HCT116 (cell line): Measurements from ENCODE around the gene VWA3B.

Source experiments
- POLR2AphosphoS5 ChIP-seq: IDR thresholded peaks from 2 replicates; pipeline ENCODE4 v1.6.1; 2011; ENCODE audit warnings: mild to moderate bottlenecking, low read depth, low read length, moderate library complexity
- ZNF274 ChIP-seq: fragments of 200-500 bp; sonication (Bioruptor generic); IDR thresholded peaks from 2 replicates; pipeline ENCODE4 v1.6.1; 2014; ENCODE audit warnings: mild to moderate bottlenecking, low read depth, low read length, inconsistent platforms
- TF ChIP-seq, protein P1 (sequence below), 3 experiments: fragments of 200-600 bp in 1 of 3; sonication (generic) in 1 of 3; IDR thresholded peaks in 2 of 3; conservative IDR thresholded peaks in 1 of 3; 2 replicates each; pipeline ENCODE4 v1.5.1; 2012 to 2017; ENCODE audit warnings: low read depth in 2 of 3, low read length in 2 of 3, antibody characterized with exemption in 1 of 3, borderline replicate concordance in 1 of 3, control low read depth in 1 of 3, mild to moderate bottlenecking in 1 of 3, mixed read lengths in 1 of 3, mixed run types in 1 of 3, moderate library complexity in 1 of 3; ENCODE audit not compliant: insufficient read depth in 1 of 3

DNA sequence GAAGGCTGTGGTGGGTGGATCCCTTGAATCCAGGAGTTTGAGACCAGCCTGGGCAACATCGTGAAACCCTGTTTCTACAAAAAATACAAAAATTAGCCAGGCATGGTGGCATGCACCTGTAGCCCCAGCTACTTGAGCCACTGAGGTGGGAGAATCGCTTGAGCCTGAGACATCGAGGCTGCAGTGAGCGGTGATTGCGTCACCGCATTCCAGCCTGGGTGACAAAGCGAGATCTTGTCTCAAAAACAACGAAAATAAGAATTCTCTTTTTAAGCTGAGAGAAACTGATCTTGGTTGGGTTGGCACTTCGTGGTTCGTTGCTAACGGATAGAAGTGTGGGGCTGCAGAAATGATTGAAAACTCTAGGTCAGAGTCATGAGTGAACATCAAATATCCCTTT is 150.0 kb downstream of the VWA3B start:
- TF ChIP-seq POLR2AphosphoS5 (no peak), ZNF274 (no peak)
- TF ChIP-seq, protein P1, sequence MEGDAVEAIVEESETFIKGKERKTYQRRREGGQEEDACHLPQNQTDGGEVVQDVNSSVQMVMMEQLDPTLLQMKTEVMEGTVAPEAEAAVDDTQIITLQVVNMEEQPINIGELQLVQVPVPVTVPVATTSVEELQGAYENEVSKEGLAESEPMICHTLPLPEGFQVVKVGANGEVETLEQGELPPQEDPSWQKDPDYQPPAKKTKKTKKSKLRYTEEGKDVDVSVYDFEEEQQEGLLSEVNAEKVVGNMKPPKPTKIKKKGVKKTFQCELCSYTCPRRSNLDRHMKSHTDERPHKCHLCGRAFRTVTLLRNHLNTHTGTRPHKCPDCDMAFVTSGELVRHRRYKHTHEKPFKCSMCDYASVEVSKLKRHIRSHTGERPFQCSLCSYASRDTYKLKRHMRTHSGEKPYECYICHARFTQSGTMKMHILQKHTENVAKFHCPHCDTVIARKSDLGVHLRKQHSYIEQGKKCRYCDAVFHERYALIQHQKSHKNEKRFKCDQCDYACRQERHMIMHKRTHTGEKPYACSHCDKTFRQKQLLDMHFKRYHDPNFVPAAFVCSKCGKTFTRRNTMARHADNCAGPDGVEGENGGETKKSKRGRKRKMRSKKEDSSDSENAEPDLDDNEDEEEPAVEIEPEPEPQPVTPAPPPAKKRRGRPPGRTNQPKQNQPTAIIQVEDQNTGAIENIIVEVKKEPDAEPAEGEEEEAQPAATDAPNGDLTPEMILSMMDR (IDR thresholded peaks at IDR 0.05 in 2 of 3, conservative IDR thresholded peaks at IDR 0.05 in 1 of 3; ENCODE audit: borderline replicate concordance in 1 of 3, insufficient read depth in 1 of 3, low read depth in 2 of 3, low read length in 2 of 3) = no peak
